Measurements from ENCODE around the gene CMIP.

CMIP gene

GRCh38 chr16:81632392-81633146, 188.0 kb downstream of the CMIP start:
- no peak for TF ChIP-seq CTCF (IDR thresholded peaks at IDR 0.05)

- no peak for TF ChIP-seq CTCF (IDR thresholded peaks at IDR 0.05)
Measured at GRCh38 chr16:81633147-81633619, 188.6 kb downstream of the CMIP start.

DNA sequence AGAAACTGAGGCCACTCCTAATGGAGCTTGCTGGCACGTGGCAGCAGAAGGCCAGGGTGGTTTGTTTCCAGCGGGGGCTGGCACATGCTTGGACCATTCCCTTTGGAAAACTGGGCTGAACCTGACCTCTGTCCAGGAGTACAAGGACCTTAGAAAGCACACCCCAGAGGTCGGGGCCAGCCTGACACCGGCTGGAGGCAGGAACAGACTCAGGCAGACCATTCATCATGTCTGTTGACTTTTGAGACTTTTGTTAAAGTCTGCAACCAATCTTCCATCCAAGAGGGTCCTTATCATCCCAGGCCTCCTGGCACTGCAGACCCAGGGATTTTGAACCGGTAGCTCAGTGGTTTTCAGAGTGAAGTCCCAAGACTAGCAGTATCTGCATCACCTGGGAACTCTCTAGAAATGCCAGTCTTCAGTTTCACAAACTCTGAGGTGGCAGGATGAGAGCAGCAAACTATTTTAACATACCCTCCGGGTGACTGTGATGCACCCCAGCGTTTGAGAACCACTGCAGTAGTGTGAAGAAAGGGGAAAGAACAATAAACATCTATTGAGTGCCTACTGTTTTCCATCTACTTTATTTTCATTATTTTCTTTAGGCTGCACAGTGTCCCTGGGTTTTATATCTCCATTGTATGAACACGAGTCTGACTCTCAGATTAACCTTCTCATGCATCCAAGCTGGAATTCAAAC, 189.2 kb downstream of the CMIP start:
- TF ChIP-seq CTCF (IDR thresholded peaks at IDR 0.05): no peak

DNA sequence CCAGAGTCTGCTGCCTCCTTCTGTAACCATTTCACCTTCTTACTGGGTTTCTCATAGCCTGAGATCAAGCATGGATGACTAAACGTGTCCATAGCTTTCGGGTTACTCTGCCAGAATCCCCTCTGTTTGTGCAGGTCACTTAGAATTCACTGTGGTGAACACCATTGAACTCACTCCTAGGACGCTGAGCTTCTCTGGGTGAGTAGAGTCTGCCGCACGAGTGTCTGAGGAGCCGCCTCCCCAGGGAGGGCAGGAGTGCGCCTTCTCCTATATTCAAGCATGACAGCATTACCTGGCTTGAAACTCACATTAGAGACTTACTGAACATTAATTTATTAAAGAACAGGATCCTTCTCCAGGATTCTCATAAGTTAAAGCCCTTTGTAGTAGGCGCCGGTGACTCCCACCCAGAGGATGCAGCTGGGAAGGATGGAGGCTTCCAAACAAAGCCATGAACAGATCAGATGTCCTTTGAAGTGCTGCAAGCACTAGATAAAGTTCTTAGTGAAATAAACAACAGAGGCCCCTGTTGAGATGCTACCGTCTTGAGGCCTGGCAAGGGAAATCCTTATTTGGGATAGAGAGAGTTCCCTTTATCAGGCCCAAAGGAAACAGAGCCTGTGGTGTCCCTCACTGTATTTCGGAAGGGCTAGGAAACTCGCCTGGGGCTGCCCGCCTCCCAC, 189.9 kb downstream of the CMIP start:
- no peak for TF ChIP-seq CTCF (IDR thresholded peaks at IDR 0.05)

DNA sequence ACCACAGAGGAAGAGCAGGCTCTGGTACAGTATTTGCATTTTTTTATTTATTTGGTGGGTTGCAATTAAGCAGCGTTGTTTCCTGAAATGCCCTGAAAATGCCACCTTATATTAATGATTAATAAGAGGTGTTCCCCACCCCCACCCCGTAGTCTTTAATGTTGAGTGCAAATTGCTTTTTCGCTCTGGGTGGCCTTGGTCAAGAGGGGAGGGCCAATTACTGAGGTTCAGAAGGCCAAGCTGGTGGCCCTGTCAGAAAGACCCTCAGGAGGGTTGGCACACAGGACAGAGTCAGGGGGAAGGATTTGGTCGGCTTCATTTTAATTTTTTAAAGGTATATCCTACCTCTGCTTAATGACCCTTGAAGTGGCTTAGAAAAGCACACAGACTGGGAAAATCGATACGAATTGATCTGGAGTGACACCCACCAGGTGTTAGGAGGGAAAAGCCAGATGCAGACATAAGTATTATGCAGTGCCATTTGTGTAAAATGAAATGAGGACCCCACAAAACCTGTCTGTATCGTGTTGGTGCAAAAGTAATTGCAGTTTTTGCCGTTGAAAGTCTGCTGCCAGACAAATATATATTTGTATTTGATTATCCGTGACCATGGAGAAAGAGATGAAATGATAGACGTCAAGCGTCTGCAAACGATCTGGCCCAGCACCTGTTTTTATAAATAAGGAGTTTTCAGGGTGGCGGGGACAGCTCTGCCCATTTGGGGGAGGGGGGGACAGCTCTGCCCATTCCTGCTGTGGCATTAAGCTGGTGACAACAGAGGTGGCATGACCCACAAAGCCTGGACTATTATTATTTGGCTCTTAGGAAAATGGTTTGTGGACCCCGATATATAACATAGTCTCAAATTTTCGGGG, 190.7 kb downstream of the CMIP start:
- no peak for TF ChIP-seq CTCF (IDR thresholded peaks at IDR 0.05)

DNA sequence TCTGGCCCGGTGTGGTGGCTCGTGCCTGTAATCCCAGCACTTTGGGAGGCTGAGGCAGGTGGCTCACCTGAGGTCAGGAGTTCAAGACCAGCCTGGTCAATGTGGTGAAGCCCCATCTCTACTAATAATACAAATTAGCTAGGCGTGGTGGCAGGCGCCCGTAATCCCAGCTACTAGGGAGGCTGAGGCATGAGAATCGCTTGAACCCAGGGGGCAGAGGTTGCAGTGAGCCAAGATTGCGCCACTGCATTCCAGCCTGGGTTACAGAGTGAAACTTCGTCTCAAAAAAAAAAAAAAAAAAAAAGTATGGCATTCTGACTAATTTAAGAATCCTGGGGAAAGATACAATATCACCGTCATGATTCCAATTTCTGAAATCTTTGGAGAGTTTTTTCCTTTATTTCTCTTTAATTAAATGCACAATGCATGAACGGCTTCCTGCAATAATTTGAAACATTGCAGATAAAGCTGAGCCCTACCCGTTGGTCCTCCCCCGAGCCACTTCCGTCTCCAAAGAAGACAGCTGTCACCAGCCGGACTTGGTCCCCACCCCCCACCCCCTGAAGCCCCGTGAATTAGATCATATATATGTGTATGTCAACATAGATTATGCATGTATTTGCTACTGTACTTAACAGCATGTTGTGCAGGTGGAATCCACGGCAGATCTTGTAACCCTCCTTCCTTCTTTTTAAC, 191.8 kb downstream of the CMIP start:
- TF ChIP-seq CTCF (IDR thresholded peaks at IDR 0.05): no peak

All from LNCAP (cell line).